ENCODE results near the gene SH3RF1.

Gene SH3RF1

GRCh38 chr4:169159624-169160171, 111.1 kb downstream of the SH3RF1 start:
- DNase-seq = no peak

GRCh38 chr4:169158861-169159260, 111.9 kb downstream of the SH3RF1 start:
- no peak for DNase-seq

DNA sequence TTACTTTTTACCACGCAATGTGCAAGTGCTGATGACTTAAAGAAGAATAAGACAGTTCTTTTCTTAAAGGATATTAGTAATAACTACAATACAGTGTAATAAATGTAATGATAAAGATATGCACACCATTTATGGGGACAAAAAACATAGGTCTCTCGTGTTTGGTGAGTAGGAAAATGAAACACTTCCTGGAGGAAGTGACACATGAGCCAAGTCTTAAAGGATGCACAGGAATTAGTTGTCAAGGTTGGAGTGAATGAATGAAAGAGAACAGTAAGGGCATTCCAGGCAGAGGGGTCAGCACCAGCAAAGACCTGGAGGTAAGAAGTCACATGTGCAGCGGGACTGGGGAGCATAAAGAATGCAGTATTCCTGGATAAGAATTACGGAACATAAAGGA, 112.7 kb downstream of the SH3RF1 start:
- no peak for DNase-seq

DNA sequence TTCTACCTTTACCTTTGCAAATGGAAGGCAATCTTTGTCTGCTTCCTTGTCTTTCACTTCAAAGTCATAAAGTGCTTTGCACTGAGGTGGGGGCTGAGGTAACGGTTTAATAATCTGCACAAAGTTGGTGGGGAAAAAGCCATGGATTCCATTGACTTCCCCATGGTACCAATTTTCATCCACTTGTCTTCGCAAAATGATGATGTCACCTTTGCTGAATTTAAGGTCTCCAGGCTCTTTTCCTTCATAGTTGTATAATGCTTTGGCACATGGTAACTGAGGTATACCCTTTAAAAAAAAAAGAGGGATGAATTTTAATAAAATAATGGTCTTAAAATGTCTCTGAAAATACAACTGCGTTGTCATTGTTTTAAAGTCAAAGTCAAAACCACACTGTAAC, 114.4 kb downstream of the SH3RF1 start:
- DNase-seq = no peak

DNA sequence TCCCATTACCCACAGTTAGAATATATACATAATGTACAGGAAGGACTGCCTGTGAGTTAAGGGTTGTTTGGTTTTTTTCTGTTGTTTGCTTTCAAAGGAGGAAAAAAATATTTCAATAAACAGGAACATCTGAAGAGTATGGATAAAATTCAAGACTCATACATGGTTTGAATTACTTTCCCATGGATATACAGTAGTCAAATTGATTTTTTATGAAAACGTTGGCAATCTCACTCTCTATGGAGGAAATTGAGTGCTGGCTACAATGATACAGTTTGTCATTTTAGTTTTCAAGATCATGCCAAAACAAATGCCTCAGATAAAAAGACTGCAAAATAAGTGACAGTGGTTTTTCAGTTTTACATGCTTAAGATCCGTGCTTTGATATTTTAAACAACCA, 116.6 kb downstream of the SH3RF1 start:
- DNase-seq = no peak

- no peak for DNase-seq
Observed at GRCh38 chr4:169153481-169154087, 117.2 kb downstream of the SH3RF1 start.

DNA sequence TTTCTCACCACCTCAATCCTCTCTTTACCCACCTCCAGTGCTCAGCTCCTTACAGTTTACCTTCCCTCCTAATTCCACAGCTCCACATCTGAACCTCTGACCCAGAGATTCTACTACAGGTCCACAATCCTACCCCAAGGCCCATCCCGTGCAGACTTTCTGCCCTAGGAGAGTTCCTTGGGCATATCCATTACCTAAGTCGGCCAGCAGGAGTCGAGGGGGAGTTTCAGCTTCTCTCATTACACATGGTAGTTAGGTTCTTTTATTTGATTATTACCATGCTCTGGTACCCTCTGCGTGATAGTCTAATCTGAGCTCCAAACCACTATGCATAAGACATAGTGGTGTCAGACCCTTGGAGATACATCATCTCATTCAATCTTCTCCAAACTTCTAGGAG, 117.9 kb downstream of the SH3RF1 start:
- DNase-seq = no peak

GRCh38 chr4:169152098-169152497, 118.7 kb downstream of the SH3RF1 start:
- DNase-seq = no peak

- DNase-seq = no peak
Observed at GRCh38 chr4:169151671-169152070, 119.1 kb downstream of the SH3RF1 start.

- DNase-seq = no peak
Observed at GRCh38 chr4:169150806-169151205, 120.0 kb downstream of the SH3RF1 start.

DNA sequence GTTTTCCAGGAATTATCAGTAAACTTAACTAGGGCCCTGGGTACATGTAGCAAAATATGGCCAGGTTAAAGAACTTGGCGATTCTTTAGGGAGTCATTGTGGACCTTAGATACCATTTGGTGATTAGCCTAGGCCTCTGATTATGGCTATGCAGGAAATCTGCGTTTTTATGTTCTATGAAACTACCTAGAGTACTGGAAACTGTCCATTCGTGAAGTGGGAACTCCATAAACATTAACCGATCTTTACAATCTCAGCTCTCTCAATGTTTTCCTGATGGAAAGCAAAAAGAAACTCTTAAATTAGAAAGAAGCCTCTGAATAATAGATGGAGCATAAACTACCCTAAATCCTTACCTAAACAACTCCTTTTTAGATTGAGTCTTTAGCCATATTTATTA, 121.9 kb downstream of the SH3RF1 start:
- DNase-seq = no peak

GRCh38 chr4:169147191-169147590, 123.6 kb downstream of the SH3RF1 start:
- no peak for DNase-seq

DNA sequence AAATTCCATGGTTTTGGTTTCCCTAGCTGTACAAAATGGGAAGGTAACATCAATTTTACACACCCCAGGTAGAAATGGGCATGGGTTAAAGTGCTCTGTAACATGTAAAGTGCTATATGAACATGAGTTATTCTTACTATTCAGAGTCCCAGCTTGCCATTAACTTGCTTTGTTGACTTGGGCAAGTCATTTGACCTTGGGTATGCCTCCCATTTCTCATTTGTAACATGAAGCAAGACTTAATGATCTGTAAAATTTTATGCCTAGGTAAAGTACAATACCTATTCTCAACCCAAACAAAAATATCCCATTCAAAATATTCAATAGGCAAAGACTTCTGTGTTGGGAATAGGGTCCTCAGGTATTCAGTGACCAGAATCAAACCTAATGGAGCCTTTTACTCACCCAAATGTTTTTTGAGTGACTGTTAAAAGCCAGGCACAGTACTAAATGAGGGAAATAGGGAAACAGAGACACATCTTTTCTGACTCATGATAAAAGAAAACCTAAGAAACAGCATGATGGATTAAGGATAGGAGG, 126.6 kb downstream of the SH3RF1 start:
- no peak for DNase-seq

DNA sequence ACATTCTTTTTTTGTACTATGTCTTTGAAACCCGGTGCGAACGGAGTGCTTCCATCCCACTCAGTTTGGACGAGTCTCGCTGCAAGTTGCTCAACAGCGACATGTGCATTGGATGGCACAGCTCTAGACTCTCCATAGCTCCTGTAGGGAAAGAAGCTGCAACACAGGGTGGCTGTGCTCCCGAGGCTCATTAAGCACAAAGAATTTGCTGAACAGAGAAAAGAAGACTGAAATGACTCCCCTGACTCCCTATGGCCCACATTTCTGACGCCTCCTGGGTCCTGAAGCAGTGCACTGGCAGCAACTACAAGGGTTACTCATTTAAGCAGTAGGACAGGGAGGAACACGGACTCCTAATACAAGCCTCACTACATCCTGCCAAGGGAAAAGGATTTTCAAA, 127.4 kb downstream of the SH3RF1 start:
- DNase-seq = no peak

DNA sequence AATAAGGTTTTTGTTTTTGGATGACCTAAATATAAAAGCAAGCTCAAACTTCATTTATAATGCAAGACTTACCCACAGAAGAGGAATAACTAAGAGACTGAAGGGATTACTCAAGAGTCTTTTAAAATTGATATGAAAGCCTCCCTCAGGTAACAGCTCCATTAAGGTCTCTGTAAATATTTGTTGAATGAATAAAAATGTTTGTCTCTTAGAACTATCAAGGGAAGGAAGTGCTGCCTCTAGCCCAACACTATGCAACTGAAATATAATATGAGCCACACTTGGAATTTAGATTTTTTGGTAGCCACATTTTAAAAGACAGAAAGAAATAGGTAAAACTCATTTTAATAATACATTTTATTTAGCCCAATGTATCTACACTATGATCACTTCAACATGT, 127.8 kb downstream of the SH3RF1 start:
- no peak for DNase-seq

GRCh38 chr4:169142391-169142790, 128.4 kb downstream of the SH3RF1 start:
- DNase-seq = no peak

GRCh38 chr4:169139021-169139420, 131.7 kb downstream of the SH3RF1 start:
- DNase-seq = no peak

DNA sequence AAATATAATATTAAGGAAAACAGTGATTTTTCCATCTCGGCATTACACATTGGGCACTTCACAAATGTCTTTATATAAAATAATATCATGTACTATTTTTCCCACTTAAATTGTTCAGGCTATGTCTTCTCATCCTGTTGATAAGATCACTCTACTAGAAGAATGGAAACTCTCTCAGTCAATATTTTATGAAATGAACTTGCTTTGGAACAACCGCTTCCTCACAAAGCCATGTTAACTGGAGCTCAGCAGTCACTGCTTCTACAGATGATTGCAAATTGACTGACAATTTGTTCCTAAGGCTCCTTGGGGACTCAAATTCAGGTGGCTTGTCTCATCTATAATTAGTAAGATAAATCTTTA, 133.2 kb downstream of the SH3RF1 start:
- DNase-seq = no peak

- DNase-seq = no peak
Observed at GRCh38 chr4:169136796-169137557, 133.8 kb downstream of the SH3RF1 start.

DNA sequence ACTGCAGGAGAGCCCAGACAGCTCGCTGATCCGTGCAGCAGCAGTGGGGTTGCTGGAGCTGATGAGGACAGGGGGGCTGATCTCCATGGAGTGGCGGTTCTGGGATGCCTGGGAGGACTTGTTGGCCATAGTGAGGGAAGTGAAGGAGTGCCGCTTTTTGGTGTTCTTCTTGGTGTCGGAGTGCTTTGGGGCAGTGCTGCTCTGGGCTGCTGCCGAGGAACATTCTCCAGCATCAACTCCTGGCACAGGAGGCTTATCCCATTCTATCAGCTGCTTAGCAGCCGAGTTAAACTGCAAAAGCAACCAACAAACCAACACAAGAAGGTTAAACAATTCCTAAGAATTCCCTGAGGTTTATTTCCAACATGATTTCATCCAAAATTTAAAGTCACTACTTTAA, 134.4 kb downstream of the SH3RF1 start:
- DNase-seq = no peak

DNA sequence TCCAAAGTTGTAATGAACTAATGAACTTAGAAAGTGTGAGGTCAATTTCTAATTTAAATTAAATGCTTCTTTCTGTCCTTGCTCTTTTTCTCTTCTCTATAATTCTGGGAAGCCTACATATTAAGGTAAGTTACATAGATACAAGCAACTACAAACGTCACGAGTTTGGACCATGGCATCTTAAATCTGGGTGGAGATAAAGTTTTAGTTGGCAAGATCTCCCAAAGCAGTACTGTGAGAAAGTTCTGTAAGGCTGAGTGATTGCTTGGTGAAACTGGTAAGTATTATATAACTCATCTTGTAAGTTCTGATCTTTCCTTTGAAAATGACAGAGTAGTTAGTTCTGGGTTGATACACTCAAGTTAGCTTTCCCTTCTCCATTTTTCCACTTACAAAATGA, 135.0 kb downstream of the SH3RF1 start:
- no peak for DNase-seq

GRCh38 chr4:169133932-169134331, 136.8 kb downstream of the SH3RF1 start:
- no peak for DNase-seq

- no peak for DNase-seq
Observed at GRCh38 chr4:169132561-169133305, 138.0 kb downstream of the SH3RF1 start.

Measured in inflammatory macrophage treated with lipopolysaccharide for 1 hour (primary cell).